ENCODE data around the gene TELO2. TPM values are rescaled to one million over a fixed set of nuclear protein-coding genes. Genes with fewer than 3 reads are reported as not detected.

The TELO2 gene
- total RNA-seq, 4 donors from 2014 or later = 22.2 to 98.1 (median 49.6) TPM

DNA sequence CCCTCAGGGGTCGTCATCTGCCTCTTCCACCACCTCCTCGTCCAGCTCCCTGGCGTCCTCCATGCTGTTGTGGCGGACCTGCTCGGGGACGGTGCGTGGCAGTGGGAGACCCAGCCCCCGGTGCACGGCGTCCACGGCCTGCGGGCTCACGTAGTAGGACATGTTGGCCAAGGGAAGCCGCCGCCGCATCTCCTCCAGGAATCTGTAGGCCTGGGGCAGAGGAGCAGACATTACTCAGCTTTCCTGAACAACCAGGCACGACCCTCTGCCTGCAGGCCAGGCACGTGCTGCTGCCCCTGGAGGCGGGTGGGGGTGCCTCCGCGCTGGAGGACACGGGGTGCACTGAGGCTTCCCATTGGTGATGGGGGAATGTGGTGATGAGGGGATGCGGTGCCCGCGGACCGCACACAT lies 17.8 kb downstream of the TELO2 start:
- Histone ChIP-seq H3K4me1 (no peaks in the 10 kb centered on the region), H3K4me3 (no peak overlapping the region), H3K9me3 (peaks cover 0 to 5% of the 10 kb centered on the region in 2 donors), H3K27me3 (no peaks in the 10 kb centered on the region), H3K27ac (no peak overlapping the region), H3K36me3 (no peaks in the 10 kb centered on the region)
- TF ChIP-seq CTCF (IDR thresholded peaks at IDR 0.05) = no peak
- TF ChIP-seq POLR2A (IDR thresholded peaks at IDR 0.05) = no peak
- no peak for TF ChIP-seq EP300 (IDR thresholded peaks at IDR 0.05; ENCODE audit: low read depth)
- TF ChIP-seq POLR2AphosphoS5 (IDR thresholded peaks at IDR 0.05) = no peak
- 93% methylated on average over 26 of the region's 26 CpGs; no CpG with 5 or more reads in 1 of the 2 donors for WGBS, 2 donors (ENCODE audit: low coverage in 1 of 2)
- intact Hi-C loops (cut with DNase I; ENCODE audit: low total_unique reads) (no loop called here), in situ Hi-C loops (cut with MboI; ENCODE audit: low pct_ligation_motif_present in 1 of 4, low pct_unique_long_range_greater_than_20kb in 1 of 4, low sequenced_read_pairs in 3 of 4) (no loop called here)
- DNase-seq = no peak

DNA sequence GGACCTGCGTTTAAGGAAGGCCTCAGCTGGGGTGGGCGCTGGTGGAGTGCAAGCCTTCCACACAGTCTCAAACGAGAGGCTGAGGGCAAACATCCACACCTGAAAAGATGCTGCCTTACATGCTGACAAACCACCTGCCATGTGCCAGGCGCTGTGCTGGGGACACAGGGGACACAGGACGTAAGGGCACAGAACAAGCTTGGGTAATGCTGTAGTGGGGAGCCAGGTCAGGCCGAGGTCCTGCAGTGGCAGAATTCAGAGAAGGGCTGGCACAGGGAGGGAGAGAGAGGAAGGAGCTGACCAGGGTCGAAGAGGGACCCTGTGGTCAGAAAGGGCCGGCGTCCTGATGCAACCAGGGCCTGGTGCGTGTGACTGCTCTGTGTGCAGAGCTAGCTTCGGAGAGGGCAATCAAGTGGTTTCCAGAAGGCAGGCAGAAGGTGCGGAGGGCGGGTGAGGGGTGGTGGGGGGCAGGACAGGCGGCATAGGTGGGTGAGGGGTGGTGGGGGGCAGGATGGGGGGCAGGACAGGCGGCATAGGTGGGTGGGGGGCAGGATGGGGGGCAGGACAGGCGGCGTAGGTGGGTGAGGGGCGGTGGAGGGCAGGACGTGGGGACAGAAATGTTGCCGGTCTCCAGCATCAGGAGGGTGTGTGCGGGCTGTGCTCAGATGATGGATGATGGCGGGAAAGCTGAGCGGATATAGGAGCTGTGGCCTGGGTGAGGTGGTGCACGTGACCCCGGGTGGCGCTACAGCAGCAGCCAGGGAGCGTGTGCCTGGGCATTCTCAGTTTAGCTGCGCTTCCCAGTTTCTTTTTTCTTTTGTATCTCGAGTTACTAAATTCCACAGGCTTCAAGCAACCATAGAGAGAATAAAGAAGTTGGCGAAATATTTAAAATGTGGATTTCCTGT lies 18.8 kb downstream of the TELO2 start:
- Histone ChIP-seq H3K36me3 (no peaks in the 10 kb centered on the region), H3K4me1 (no peaks in the 10 kb centered on the region), H3K27me3 (no peaks in the 10 kb centered on the region), H3K27ac (no peak overlapping the region), H3K9me3 (peaks cover 0 to 5% of the 10 kb centered on the region in 2 donors), H3K4me3 (no peak overlapping the region)
- in situ Hi-C loops (cut with MboI; ENCODE audit: low pct_ligation_motif_present in 1 of 4, low pct_unique_long_range_greater_than_20kb in 1 of 4, low sequenced_read_pairs in 3 of 4) = no loop called here
- intact Hi-C loops (cut with DNase I; ENCODE audit: low total_unique reads) = no loop called here
- TF ChIP-seq CTCF (IDR thresholded peaks at IDR 0.05) (no peak), EP300 (IDR thresholded peaks at IDR 0.05; ENCODE audit: low read depth) (no peak), POLR2AphosphoS5 (IDR thresholded peaks at IDR 0.05) (no peak), POLR2A (IDR thresholded peaks at IDR 0.05) (no peak)
- WGBS, 2 donors (ENCODE audit: low coverage in 1 of 2) = 80 to 88% methylated on average over 2 to 26 of the region's 30 CpGs
- DNase-seq = no peak

- no peaks in the 10 kb centered on the region for H3K36me3 ChIP-seq
- TF ChIP-seq CTCF (IDR thresholded peaks at IDR 0.05) = no peak
- no peak for TF ChIP-seq POLR2AphosphoS5 (IDR thresholded peaks at IDR 0.05)
- TF ChIP-seq EP300 (IDR thresholded peaks at IDR 0.05; ENCODE audit: low read depth) = no peak
- TF ChIP-seq POLR2A (IDR thresholded peaks at IDR 0.05) = no peak
- H3K9me3 ChIP-seq = peaks cover 0 to 5% of the 10 kb centered on the region in 2 donors
- intact Hi-C loops (cut with DNase I; ENCODE audit: low total_unique reads) (no loop called here), in situ Hi-C loops (cut with MboI; ENCODE audit: low pct_ligation_motif_present in 1 of 4, low pct_unique_long_range_greater_than_20kb in 1 of 4, low sequenced_read_pairs in 3 of 4) (no loop called here)
- H3K27me3 ChIP-seq = no peaks in the 10 kb centered on the region
- no peak for DNase-seq
- no peaks in the 10 kb centered on the region for H3K4me1 ChIP-seq
- WGBS, 2 donors (ENCODE audit: low coverage in 1 of 2) = 86% methylated on average over 15 of the region's 15 CpGs; no CpG with 5 or more reads in 1 of the 2 donors
- no peak overlapping the region for H3K27ac ChIP-seq
- no peak overlapping the region for H3K4me3 ChIP-seq
These were observed 19.6 kb downstream of the TELO2 start for GRCh38 chr16:1512774-1513173.

GRCh38 chr16:1514507-1514906 lies 21.3 kb downstream of the TELO2 start:
- no peaks in the 10 kb centered on the region for H3K36me3 ChIP-seq

More at GRCh38 chr16:1514507-1514906, 21.3 kb downstream of the TELO2 start:
- TF ChIP-seq POLR2A (IDR thresholded peaks at IDR 0.05) (no peak), EP300 (IDR thresholded peaks at IDR 0.05; ENCODE audit: low read depth) (no peak), POLR2AphosphoS5 (IDR thresholded peaks at IDR 0.05) (no peak), CTCF (IDR thresholded peaks at IDR 0.05) (no peak)
- H3K4me1 ChIP-seq = no peaks in the 10 kb centered on the region
- WGBS, 2 donors (ENCODE audit: low coverage in 1 of 2) = 96% methylated on average over 3 of the region's 3 CpGs
- no peak overlapping the region for H3K4me3 ChIP-seq
- no peak for DNase-seq
- H3K27me3 ChIP-seq = no peaks in the 10 kb centered on the region
- H3K27ac ChIP-seq = no peak overlapping the region
- intact Hi-C loops (cut with DNase I; ENCODE audit: low total_unique reads) = no loop called here
- in situ Hi-C loops (cut with MboI; ENCODE audit: low pct_ligation_motif_present in 1 of 4, low pct_unique_long_range_greater_than_20kb in 1 of 4, low sequenced_read_pairs in 3 of 4) = no loop called here
- peaks cover 0 to 5% of the 10 kb centered on the region in 2 donors for H3K9me3 ChIP-seq
